Measurements from ENCODE around the gene XPNPEP2. TPM values are rescaled to one million over a fixed set of nuclear protein-coding genes. Genes with fewer than 3 reads are reported as not detected.

The XPNPEP2 gene
- total RNA-seq, 4 donors from 2014 or later = 3.4 to 25.0 (median 8.4) TPM

- no peak for TF ChIP-seq CTCF (IDR thresholded peaks at IDR 0.05; ENCODE audit: low read depth)
These were observed 23.7 kb downstream of the XPNPEP2 start for GRCh38 chrX:129762448-129762847.

- TF ChIP-seq CTCF (IDR thresholded peaks at IDR 0.05; ENCODE audit: low read depth) = no peak
These were observed 24.9 kb downstream of the XPNPEP2 start for GRCh38 chrX:129763666-129764065.

GRCh38 chrX:129768186-129768585 is 29.4 kb downstream of the XPNPEP2 start:
- no peak for TF ChIP-seq CTCF (IDR thresholded peaks at IDR 0.05; ENCODE audit: low read depth)

GRCh38 chrX:129768586-129769466 is 30.0 kb downstream of the XPNPEP2 start:
- TF ChIP-seq CTCF (IDR thresholded peaks at IDR 0.05; ENCODE audit: low read depth) = no peak

GRCh38 chrX:129769467-129770154 is 30.8 kb downstream of the XPNPEP2 start:
- TF ChIP-seq CTCF (IDR thresholded peaks at IDR 0.05; ENCODE audit: low read depth) = no peak

- no peak for TF ChIP-seq CTCF (IDR thresholded peaks at IDR 0.05; ENCODE audit: low read depth)
These were observed 32.7 kb downstream of the XPNPEP2 start for GRCh38 chrX:129771266-129771995.
